Neuronal stem cell (in vitro differentiated cells): Measurements from ENCODE around the gene APPBP2.
"Not testable (repeated sequence)": the region's sequence is repeated elsewhere in the genome, so short reads cannot be mapped to it uniquely, and the experiment has no call there.

Source experiments
- DNase-seq: peaks from one replicate; pipeline ENCODE4 v3.0.0-alpha.2; 2013; ENCODE audit warnings: low spot score
- H2AFZ ChIP-seq: one replicate; pipeline ENCODE4 v1.6.1; 2013; ENCODE audit warnings: mild to moderate bottlenecking, low read length, inconsistent platforms
- H2AK5ac ChIP-seq: 2 replicates; pipeline ENCODE4 v1.6.1; 2013; ENCODE audit warnings: low read depth, mild to moderate bottlenecking, inconsistent platforms, low read length, moderate library complexity, mixed read lengths
- H2BK120ac ChIP-seq: 2 replicates; pipeline ENCODE4 v1.6.1; 2013; ENCODE audit warnings: low read depth, mild to moderate bottlenecking, inconsistent platforms, low read length, moderate library complexity, mixed read lengths
- H2BK12ac ChIP-seq: one replicate; pipeline ENCODE4 v1.6.1; 2013; ENCODE audit warnings: low read length, inconsistent platforms
- H2BK15ac ChIP-seq: 2 replicates; pipeline ENCODE4 v1.6.1; 2013; ENCODE audit warnings: mild to moderate bottlenecking, low read length, inconsistent platforms, mixed read lengths
- H2BK5ac ChIP-seq: one replicate; pipeline ENCODE4 v1.6.1; 2013; ENCODE audit warnings: inconsistent platforms, mild to moderate bottlenecking, low read length, moderate library complexity
- H3K14ac ChIP-seq: one replicate; pipeline ENCODE4 v1.6.1; 2013; ENCODE audit warnings: low read length, inconsistent platforms
- H3K18ac ChIP-seq: 2 replicates; pipeline ENCODE4 v1.6.1; 2013; ENCODE audit warnings: low read length, inconsistent platforms
- H3K23ac ChIP-seq: 2 replicates; pipeline ENCODE4 v1.6.1; 2013; ENCODE audit warnings: low read depth, mild to moderate bottlenecking, mixed read lengths, low read length, inconsistent platforms; ENCODE audit not compliant: poor library complexity
- H3K27ac ChIP-seq: replicated peaks from 3 replicates; pipeline ENCODE4 v1.5.1; 2013; ENCODE audit warnings: low read length, inconsistent platforms
- H3K27me3 ChIP-seq, 3 experiments: 2 replicates each; pipeline ENCODE4 v1.6.1; 2013; ENCODE audit warnings: low read length in 3 of 3, mild to moderate bottlenecking in 2 of 3, inconsistent platforms in 1 of 3, low read depth in 1 of 3, mixed read lengths in 1 of 3, moderate library complexity in 1 of 3; ENCODE audit not compliant: control insufficient read depth in 3 of 3, insufficient read depth in 3 of 3
- H3K36me3 ChIP-seq, 2 donors: replicated peaks in 1 of 2; 2 replicates each; pipeline ENCODE4 v1.6.1; 2013; ENCODE audit warnings: low read length in 2 of 2; ENCODE audit not compliant: control insufficient read depth in 2 of 2, insufficient read depth in 2 of 2
- H3K4ac ChIP-seq: 2 replicates; pipeline ENCODE4 v1.6.1; 2013; ENCODE audit warnings: inconsistent platforms, mild to moderate bottlenecking, low read length, moderate library complexity
- H3K4me1 ChIP-seq, 2 donors: 1 replicate in 1 of 2; 2 replicates in 1 of 2; pipeline ENCODE4 v1.6.1; 2013; ENCODE audit warnings: low read length in 2 of 2, low read depth in 1 of 2; ENCODE audit not compliant: control insufficient read depth in 2 of 2, insufficient read depth in 1 of 2
- H3K4me2 ChIP-seq: one replicate; pipeline ENCODE4 v1.6.1; 2013; ENCODE audit warnings: mild to moderate bottlenecking, low read length, inconsistent platforms; ENCODE audit not compliant: insufficient read depth, poor library complexity, severe bottlenecking
- H3K4me3 ChIP-seq, 2 donors: 2 replicates each; pipeline ENCODE4 v1.5.1; 2013; ENCODE audit warnings: low read length in 2 of 2, mild to moderate bottlenecking in 2 of 2, inconsistent platforms in 1 of 2, moderate library complexity in 1 of 2
- H3K79me1 ChIP-seq: one replicate; pipeline ENCODE4 v1.6.1; 2013; ENCODE audit warnings: low read depth, mild to moderate bottlenecking, inconsistent platforms, low read length, moderate library complexity
- H3K9ac ChIP-seq: one replicate; pipeline ENCODE4 v1.6.1; 2013; ENCODE audit warnings: mild to moderate bottlenecking, low read depth, low read length, inconsistent platforms; ENCODE audit not compliant: poor library complexity
- H3K9me3 ChIP-seq, 2 donors: replicated peaks in 1 of 2; 2 replicates each; pipeline versions ENCODE3 to v1.6.1; 2013; ENCODE audit warnings: low read length in 2 of 2, mild to moderate bottlenecking in 2 of 2, inconsistent platforms in 1 of 2, low read depth in 1 of 2, mixed read lengths in 1 of 2, moderate library complexity in 1 of 2; ENCODE audit not compliant: control insufficient read depth in 2 of 2, insufficient read depth in 1 of 2
- H4K8ac ChIP-seq: one replicate; pipeline ENCODE4 v1.6.1; 2013; ENCODE audit warnings: low read depth, mild to moderate bottlenecking, inconsistent platforms, low read length, moderate library complexity
- H4K91ac ChIP-seq: one replicate; pipeline ENCODE4 v1.6.1; 2013; ENCODE audit warnings: low read length, low read depth, mild to moderate bottlenecking, inconsistent platforms; ENCODE audit not compliant: poor library complexity
- WGBS, 2 donors: extraction: QIAGEN DNeasy Blood & Tissue Kit; methylation state at CpG; one replicate each; pipeline ENCODE4 v1.1.7; 2013; ENCODE audit warnings: missing lambda C conversion rate in 2 of 2, mixed read lengths in 1 of 2; ENCODE audit not compliant: insufficient read length in 2 of 2, insufficient replicate concordance in 1 of 2; ENCODE audit errors: extremely low coverage in 2 of 2; 5-methylcytosine and 5-hydroxymethylcytosine counted together

APPBP2 gene

DNA sequence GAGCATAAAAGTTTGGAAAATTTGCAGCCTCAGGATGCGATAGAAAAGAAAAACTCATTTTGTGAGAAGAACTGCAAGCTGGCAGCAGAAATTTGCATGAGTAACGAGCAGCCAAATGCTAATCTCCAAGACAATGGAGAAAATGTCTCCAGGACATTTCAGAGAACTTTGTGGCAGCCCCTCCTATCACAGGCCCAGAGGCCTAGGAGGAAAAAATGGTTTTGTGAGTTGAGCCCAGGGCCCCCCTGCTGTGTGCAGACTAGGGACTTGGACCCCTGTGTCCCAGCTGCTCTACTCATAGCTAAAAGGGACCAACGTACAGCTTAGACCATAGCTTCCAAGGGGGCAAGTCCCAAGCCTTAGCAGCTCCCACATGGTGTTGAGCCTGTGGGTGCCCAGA lies 34.3 kb downstream of the APPBP2 start:
- Histone ChIP-seq H3K18ac (no peak overlapping the region), H2BK15ac (no peak overlapping the region), H2BK12ac (no peak overlapping the region), H3K27ac (no peak overlapping the region), H3K36me3 (peaks cover 28 to 95% of the 10 kb centered on the region in 2 donors), H3K4me1 (no peaks in the 10 kb centered on the region), H3K9ac (no peak overlapping the region), H4K91ac (no peak overlapping the region), H3K9me3 (peaks cover 17 to 92% of the 10 kb centered on the region in 2 donors), H4K8ac (no peak overlapping the region), H3K4me2 (no peak overlapping the region), H2BK120ac (no peak overlapping the region), H2AK5ac (no peak overlapping the region), H2AFZ (no peak overlapping the region), H3K4ac (no peak overlapping the region), H3K14ac (no peak overlapping the region), H3K4me3 (no peak overlapping the region), H3K23ac (no peak overlapping the region), H3K79me1 (peaks cover 2% of the 10 kb centered on the region), H3K27me3 (no peaks in the 10 kb centered on the region), H2BK5ac (no peak overlapping the region)
- DNase-seq = no peak
- no CpG with 5 or more reads among the region's 3 CpGs for WGBS, 2 donors

DNA sequence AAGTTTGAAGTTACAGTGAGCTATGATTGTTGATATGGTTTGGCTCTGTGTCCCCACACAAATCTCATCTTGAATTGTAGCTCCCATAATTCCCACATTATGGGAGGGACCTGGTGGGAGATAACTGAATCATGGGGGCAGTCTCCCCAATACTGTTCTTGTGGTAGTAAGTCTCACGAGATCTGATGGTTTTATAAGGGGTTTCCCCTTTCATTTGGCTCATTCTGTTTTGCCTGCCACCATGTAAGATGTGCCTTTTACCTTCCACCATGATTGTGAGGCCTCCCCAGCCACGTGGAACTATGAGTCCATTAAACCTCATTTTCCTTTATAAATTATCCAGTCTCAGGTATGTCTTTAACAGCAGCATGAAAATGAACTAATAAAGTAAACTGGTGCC lies 35.4 kb downstream of the APPBP2 start:
- not testable (repeated sequence) for H2AK5ac ChIP-seq, H3K4me1 ChIP-seq, H3K23ac ChIP-seq, H4K91ac ChIP-seq, H3K4ac ChIP-seq, H2BK12ac ChIP-seq, DNase-seq, H2BK15ac ChIP-seq, H3K18ac ChIP-seq, H3K27me3 ChIP-seq, H3K79me1 ChIP-seq, H3K9ac ChIP-seq, H3K4me2 ChIP-seq, H2AFZ ChIP-seq, H3K27ac ChIP-seq, H3K14ac ChIP-seq, H4K8ac ChIP-seq, H3K4me3 ChIP-seq, H2BK5ac ChIP-seq, H2BK120ac ChIP-seq
- Histone ChIP-seq H3K9me3 (peaks cover 17 to 90% of the 10 kb centered on the region in 2 donors), H3K36me3 (peaks cover 28 to 85% of the 10 kb centered on the region in 2 donors)
- no CpG with 5 or more reads among the region's 2 CpGs for WGBS, 2 donors

DNA sequence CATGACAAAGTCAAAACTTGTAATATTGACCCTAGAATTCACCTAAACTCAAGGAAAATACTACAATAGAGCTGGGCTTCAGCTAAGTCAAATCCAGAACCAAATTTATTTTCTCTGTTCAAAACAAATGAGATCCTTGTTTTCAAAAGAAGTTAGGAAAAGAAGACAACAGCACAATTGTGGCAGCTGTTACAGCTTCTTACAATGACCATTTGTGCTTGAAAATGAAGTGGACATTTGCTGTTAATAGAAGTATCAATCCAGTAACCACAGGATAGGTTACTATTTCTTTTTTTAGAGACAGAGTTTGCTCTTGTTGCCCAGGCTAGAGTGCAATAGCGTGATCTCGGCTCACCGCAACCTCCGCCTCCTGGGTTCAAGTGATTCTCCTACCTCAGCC lies 44.4 kb downstream of the APPBP2 start:
- Histone ChIP-seq H3K27me3 (no peaks in the 10 kb centered on the region), H2BK15ac (no peak overlapping the region), H4K8ac (no peak overlapping the region), H2AFZ (no peak overlapping the region), H3K14ac (no peak overlapping the region), H3K23ac (no peak overlapping the region), H3K9me3 (peaks cover 0 to 10% of the 10 kb centered on the region in 2 donors), H3K36me3 (peaks cover 3 to 43% of the 10 kb centered on the region in 2 donors), H3K9ac (no peak overlapping the region), H3K4me2 (no peak overlapping the region), H3K4ac (no peak overlapping the region), H3K18ac (no peak overlapping the region), H2BK5ac (no peak overlapping the region), H2BK12ac (no peak overlapping the region), H3K4me3 (no peak overlapping the region), H2BK120ac (no peak overlapping the region), H4K91ac (no peak overlapping the region), H3K79me1 (no peaks in the 10 kb centered on the region), H3K27ac (no peak overlapping the region), H2AK5ac (no peak overlapping the region), H3K4me1 (no peaks in the 10 kb centered on the region)
- no peak for DNase-seq
- WGBS, 2 donors = no CpG with 5 or more reads among the region's 4 CpGs

DNA sequence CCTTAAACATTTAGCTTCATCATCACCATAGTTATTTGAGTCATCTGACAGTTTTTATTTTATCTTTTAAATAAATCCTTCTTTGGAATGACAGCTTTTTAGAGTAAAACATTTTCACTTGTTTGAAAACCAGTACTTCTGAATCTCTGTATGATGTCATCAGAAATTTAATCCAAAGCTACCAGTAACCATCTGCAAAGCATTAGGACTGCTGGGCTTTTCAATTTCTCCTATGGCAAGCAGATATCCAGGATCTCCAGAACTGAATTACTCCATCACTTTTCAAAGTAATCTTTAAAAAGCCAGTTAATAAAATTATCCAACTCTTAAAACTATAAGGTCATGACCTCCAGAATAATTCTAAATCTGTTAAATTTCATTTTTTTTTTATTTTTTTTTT lies 52.3 kb downstream of the APPBP2 start:
- Histone ChIP-seq H3K4me2 (no peak overlapping the region), H3K9me3 (peaks cover 0 to 22% of the 10 kb centered on the region in 2 donors), H4K8ac (no peak overlapping the region), H3K36me3 (peaks cover 3 to 85% of the 10 kb centered on the region in 2 donors), H3K23ac (no peak overlapping the region), H3K27ac (no peak overlapping the region), H2AFZ (no peak overlapping the region), H3K4ac (no peak overlapping the region), H2BK15ac (no peak overlapping the region), H2BK120ac (no peak overlapping the region), H2BK5ac (no peak overlapping the region), H4K91ac (no peak overlapping the region), H3K79me1 (no peaks in the 10 kb centered on the region), H2BK12ac (no peak overlapping the region), H3K18ac (no peak overlapping the region), H3K9ac (no peak overlapping the region), H3K4me1 (no peaks in the 10 kb centered on the region), H3K4me3 (no peak overlapping the region), H3K27me3 (no peaks in the 10 kb centered on the region), H3K14ac (no peak overlapping the region), H2AK5ac (no peak overlapping the region)
- DNase-seq = no peak
